K562 (cell line): Measurements from ENCODE around the gene PDPK1. TPM values are rescaled to one million over a fixed set of nuclear protein-coding genes. Genes with fewer than 3 reads are reported as not detected.

Source experiments
- BACH1 ChIP-seq: fragments of 200-800 bp; sonication (Bioruptor generic); IDR thresholded peaks from 2 replicates; pipeline ENCODE4 v1.6.1; 2016; ENCODE audit warnings: missing genetic modification characterization, missing compliant biosample characterization
- BRD4 ChIP-seq: fragments of 200-600 bp; sonication (generic); IDR thresholded peaks from 2 replicates; pipeline ENCODE4 v1.6.1; 2017; ENCODE audit warnings: inconsistent platforms
- C11orf30 ChIP-seq: fragments of 450-650 bp; IDR thresholded peaks from 2 replicates; pipeline ENCODE4 v1.6.1; 2016; ENCODE audit warnings: low read depth, mild to moderate bottlenecking
- CBFA2T3 ChIP-seq: fragments of 450-650 bp; IDR thresholded peaks from 2 replicates; pipeline ENCODE4 v1.6.1; 2017
- CBX1 ChIP-seq: sonication (generic); IDR thresholded peaks from 2 replicates; pipeline ENCODE4 v1.6.1; 2016; ENCODE audit warnings: antibody characterized with exemption, low read depth, mild to moderate bottlenecking
- CREBBP ChIP-seq: IDR thresholded peaks from one replicate; pipeline ENCODE4 v1.6.1; 2012; ENCODE audit warnings: low read depth, mild to moderate bottlenecking, control low read depth, inconsistent platforms, low read length
- EHMT2 ChIP-seq: fragments of 450-650 bp; IDR thresholded peaks from 2 replicates; pipeline ENCODE4 v1.6.1; 2018; ENCODE audit warnings: antibody characterized with exemption
- FOSL1 ChIP-seq: fragments of 200-800 bp; sonication (Bioruptor generic); conservative IDR thresholded peaks from 2 replicates; pipeline ENCODE4 v1.6.1; 2016; ENCODE audit warnings: missing genetic modification characterization, missing compliant biosample characterization
- GMEB1 ChIP-seq: fragments of 250-450 bp; sonication (Bioruptor Pico); IDR thresholded peaks from 2 replicates; pipeline ENCODE4 v1.4.0; 2020; ENCODE audit warnings: mild to moderate bottlenecking
- GTF2E2 ChIP-seq: fragments of 200-800 bp; sonication (Bioruptor generic); IDR thresholded peaks from 2 replicates; pipeline ENCODE4 v1.6.1; 2016; ENCODE audit warnings: missing genetic modification characterization, missing compliant biosample characterization
- GTF3C2 ChIP-seq: IDR thresholded peaks from 3 replicates; pipeline ENCODE4 v1.6.1; 2011; ENCODE audit warnings: borderline replicate concordance, mild to moderate bottlenecking, moderate library complexity; ENCODE audit not compliant: insufficient read length; ENCODE audit errors: extremely low read depth
- HDAC1 ChIP-seq, 2 experiments: fragments of 450-650 bp; IDR thresholded peaks; 2 replicates each; pipeline ENCODE4 v1.6.1; 2016 to 2017; ENCODE audit warnings: inconsistent platforms in 1 of 2, mild to moderate bottlenecking in 1 of 2, moderate library complexity in 1 of 2
- KAT8 ChIP-seq: fragments of 450-650 bp; IDR thresholded peaks from 2 replicates; pipeline ENCODE4 v1.6.1; 2016; ENCODE audit warnings: low read depth, mild to moderate bottlenecking
- L3MBTL2 ChIP-seq: fragments of 450-650 bp; IDR thresholded peaks from 2 replicates; pipeline ENCODE4 v1.6.1; 2016; ENCODE audit warnings: mild to moderate bottlenecking, moderate library complexity
- MTA1 ChIP-seq: fragments of 450-650 bp; IDR thresholded peaks from 2 replicates; pipeline ENCODE4 v1.6.1; 2017; ENCODE audit warnings: borderline replicate concordance
- NFIC ChIP-seq: fragments of 450-650 bp; IDR thresholded peaks from 2 replicates; pipeline ENCODE4 v1.6.1; 2017; ENCODE audit warnings: mild to moderate bottlenecking, inconsistent platforms
- POLR2H ChIP-seq: IDR thresholded peaks from 2 replicates; pipeline ENCODE4 v1.6.1; 2016; ENCODE audit warnings: missing genetic modification characterization, low read depth, mild to moderate bottlenecking, control low read depth, missing compliant biosample characterization, moderate library complexity
- TARDBP ChIP-seq: fragments of 450-650 bp; IDR thresholded peaks from 2 replicates; pipeline ENCODE4 v1.6.1; 2016
- XRCC3 ChIP-seq: fragments of 450-650 bp; IDR thresholded peaks from 2 replicates; pipeline ENCODE4 v1.6.1; 2017; ENCODE audit warnings: mild to moderate bottlenecking, moderate library complexity
- XRCC5 ChIP-seq: fragments of 200-400 bp; formaldehyde crosslinking; IDR thresholded peaks from 2 replicates; pipeline ENCODE4 v1.6.1; 2017; ENCODE audit warnings: low read depth, mild to moderate bottlenecking, low read length
- ZBTB5 ChIP-seq: fragments of 450-650 bp; IDR thresholded peaks from 2 replicates; pipeline ENCODE4 v1.6.1; 2017; ENCODE audit warnings: antibody characterized with exemption
- ZNF584 ChIP-seq: fragments of 200-800 bp; sonication (Bioruptor generic); IDR thresholded peaks from 2 replicates; pipeline ENCODE4 v1.6.1; 2016; ENCODE audit warnings: low read depth, mild to moderate bottlenecking, missing genetic modification characterization, missing compliant biosample characterization
- ZNF644 ChIP-seq: fragments of 200-800 bp; sonication (Bioruptor generic); IDR thresholded peaks from 2 replicates; pipeline ENCODE4 v1.6.1; 2016; ENCODE audit warnings: low read depth, missing genetic modification characterization, missing compliant biosample characterization
- ZNF75A ChIP-seq: fragments of 450-650 bp; formaldehyde crosslinking; IDR thresholded peaks from 2 replicates; pipeline ENCODE4 v1.4.0; 2020; ENCODE audit warnings: mild to moderate bottlenecking
- ZSCAN32 ChIP-seq: fragments of 450-650 bp; formaldehyde crosslinking; IDR thresholded peaks from 2 replicates; pipeline ENCODE4 v1.4.0; 2020; ENCODE audit warnings: mild to moderate bottlenecking, moderate library complexity
- polyA plus RNA-seq, 8 experiments: library from polyadenylated mRNA; depleted of rRNA in 4 of 8; stranded (reverse) in 5 of 8; unstranded in 3 of 8; fragments of >200 nt; fragmentation: Nextera tagmentation in 2 of 8; fragmentation: Illumina TruSeq in 1 of 8; extraction: Ambion mirVana in 2 of 8; extraction: Trizol in 1 of 8; gene quantifications; 2 replicates each; pipeline versions ENCODE4 v1.2.1 to v1.2.3, GENCODE V29; 2011 to 2014; ENCODE audit warnings: inconsistent platforms in 1 of 8, missing spikeins in 1 of 8
- total RNA-seq, 7 experiments: library from RNA; depleted of rRNA in 6 of 7; stranded (reverse); fragments of >200 nt in 6 of 7; fragmentation: Illumina TruSeq in 2 of 7; extraction: Trizol in 2 of 7; gene quantifications; 2 replicates each; pipeline versions ENCODE4 v1.2.1 to v1.2.3, GENCODE V29; 2011 to 2021; ENCODE audit warnings: low replicate concordance in 1 of 7

Gene PDPK1
- total and polyA plus RNA-seq, 9 of the 15 experiments (the other 6 are each of a cell fraction or from before 2014, with no cell fraction given) = 4.0 to 37.2 (median 18.7) TPM

- TF ChIP-seq POLR2H (no peak; the same call in 1 of the 2 replicates), HDAC1 (IDR thresholded peaks at IDR 0.05) (peak in 1 of 2 experiments; percentile 50; a peak in 1 of 4 replicates), BACH1 (tag) (no peak), GMEB1 (CRISPR knock-in tag) (peak; percentile 89), ZSCAN32 (no peak), XRCC3 (no peak), NFIC (no peak), L3MBTL2 (peak; percentile 23; the same call in 1 of the 2 replicates), GTF3C2 (peak; percentile 28), CBFA2T3 (no peak), BRD4 (no peak), TARDBP (no peak; the same call in 1 of the 2 replicates), C11orf30 (no peak), ZNF584 (CRISPR knock-in tag) (no peak), ZBTB5 (no peak), CBX1 (no peak), CREBBP (no peak), ZNF75A (CRISPR knock-in tag) (no peak), FOSL1 (tag) (no peak), XRCC5 (no peak), ZNF644 (tag) (no peak), EHMT2 (no peak), GTF2E2 (tag) (no peak), KAT8 (no peak), MTA1 (no peak)
Observed at GRCh38 chr16:2537451-2538379, at the start of gene PDPK1 (continued).
